Peyer's patch (tissue), 4 donors: ENCODE data around the gene SMYD4.

Experiments
- CTCF ChIP-seq, 6 experiments: fragments of 450-650 bp in 4 of 6; fragments of 200-600 bp in 2 of 6; sonication (generic) in 1 of 6; IDR thresholded peaks; one replicate each; pipeline ENCODE4 v1.5.1; 2017 to 2019; ENCODE audit warnings: antibody characterized with exemption in 6 of 6, mild to moderate bottlenecking in 3 of 6, moderate library complexity in 1 of 6
- POLR2A ChIP-seq, 2 donors: fragments of 450-650 bp; IDR thresholded peaks; one replicate each; pipeline ENCODE4 v1.5.1; 2017; ENCODE audit warnings: antibody characterized with exemption in 2 of 2, mild to moderate bottlenecking in 2 of 2, moderate library complexity in 2 of 2

GRCh38 chr17:1779571-1780131 is 50.1 kb downstream of the SMYD4 start:
- no peak for TF ChIP-seq CTCF (IDR thresholded peaks at IDR 0.05)
- TF ChIP-seq POLR2A (IDR thresholded peaks at IDR 0.05) = no peak
